Right renal cortex interstitium (tissue), 3 donors: ENCODE results near the gene DDI2. TPM values are rescaled to one million over a fixed set of nuclear protein-coding genes. Genes with fewer than 3 reads are reported as not detected.
"Not testable (repeated sequence)": the region's sequence is repeated elsewhere in the genome, so short reads cannot be mapped to it uniquely, and the experiment has no call there.

Experiments
- DNase-seq, 3 donors: peaks; one replicate each; pipeline ENCODE4 v3.0.0-alpha.2; 2013; ENCODE audit warnings: low read depth in 3 of 3, low spot score in 2 of 3
- polyA plus RNA-seq, 3 donors: library from polyadenylated mRNA; unstranded; fragments of 120-200 nt; gene quantifications; one replicate each; pipeline ENCODE4 v1.2.1, GENCODE V29; 2013; ENCODE audit not compliant: insufficient read length in 3 of 3

The DDI2 gene
- polyA plus RNA-seq, 3 donors = 18.2 to 18.8 (median 18.3) TPM

- not testable (repeated sequence) for DNase-seq
These were observed 12.9 kb upstream of the DDI2 start for GRCh38 chr1:15604400-15604799.

- no peak for DNase-seq
These were observed 11.6 kb upstream of the DDI2 start for GRCh38 chr1:15605398-15606383.

- DNase-seq = no peak
These were observed 7.6 kb upstream of the DDI2 start for GRCh38 chr1:15609631-15610030.

GRCh38 chr1:15610167-15610566 lies 7.1 kb upstream of the DDI2 start:
- no peak for DNase-seq

- DNase-seq = no peak
These were observed 685 bp upstream of the DDI2 start for GRCh38 chr1:15616373-15617172.

- DNase-seq = no peak
These were observed 908 bp downstream of the DDI2 start for GRCh38 chr1:15618077-15618654.

- no peak for DNase-seq
These were observed 1.6 kb downstream of the DDI2 start for GRCh38 chr1:15618655-15619525.

GRCh38 chr1:15620155-15620545 lies 2.9 kb downstream of the DDI2 start:
- no peak for DNase-seq

GRCh38 chr1:15620902-15621682 lies 3.8 kb downstream of the DDI2 start:
- no peak for DNase-seq

GRCh38 chr1:15621975-15622374 lies 4.7 kb downstream of the DDI2 start:
- DNase-seq = no peak

- no peak for DNase-seq
These were observed 5.6 kb downstream of the DDI2 start for GRCh38 chr1:15622712-15623373.

GRCh38 chr1:15623435-15623834 lies 6.2 kb downstream of the DDI2 start:
- DNase-seq = no peak

- DNase-seq = no peak
These were observed 7.0 kb downstream of the DDI2 start for GRCh38 chr1:15624133-15624714.

GRCh38 chr1:15625056-15625917 lies 8.0 kb downstream of the DDI2 start:
- DNase-seq = no peak

GRCh38 chr1:15626269-15626950 lies 9.2 kb downstream of the DDI2 start:
- no peak for DNase-seq

- no peak for DNase-seq
These were observed 10.2 kb downstream of the DDI2 start for GRCh38 chr1:15627343-15627988.

GRCh38 chr1:15628003-15628402 lies 10.7 kb downstream of the DDI2 start:
- DNase-seq = no peak
